Retinal pigment epithelial cell (primary cell): ENCODE results near the gene NUDT13.

ENCODE experiments used
- DNase-seq: peaks from one replicate; pipeline ENCODE4 v3.0.0-alpha.2; 2010; ENCODE audit warnings: low read depth
- H3K4me3 ChIP-seq: 2 replicates; pipeline ENCODE4 v1.5.1; 2011; ENCODE audit warnings: mild to moderate bottlenecking, low read length, control low read depth, moderate library complexity
- CTCF ChIP-seq: conservative IDR thresholded peaks from 2 replicates; pipeline ENCODE4 v1.5.1; 2011; ENCODE audit warnings: low read depth, low read length, control low read depth, inconsistent platforms

NUDT13 gene

GRCh38 chr10:73110345-73110849, at the start of gene NUDT13:
TSS of gene NUDT13 (plus strand) at chr10:73110455. CDS start at chr10:73114366, 3,911 bp downstream.
- no peak for DNase-seq
- H3K4me3 ChIP-seq, result peak within 1 kb of the TSS; percentile 64
- TF ChIP-seq CTCF, result no peak

DNA sequence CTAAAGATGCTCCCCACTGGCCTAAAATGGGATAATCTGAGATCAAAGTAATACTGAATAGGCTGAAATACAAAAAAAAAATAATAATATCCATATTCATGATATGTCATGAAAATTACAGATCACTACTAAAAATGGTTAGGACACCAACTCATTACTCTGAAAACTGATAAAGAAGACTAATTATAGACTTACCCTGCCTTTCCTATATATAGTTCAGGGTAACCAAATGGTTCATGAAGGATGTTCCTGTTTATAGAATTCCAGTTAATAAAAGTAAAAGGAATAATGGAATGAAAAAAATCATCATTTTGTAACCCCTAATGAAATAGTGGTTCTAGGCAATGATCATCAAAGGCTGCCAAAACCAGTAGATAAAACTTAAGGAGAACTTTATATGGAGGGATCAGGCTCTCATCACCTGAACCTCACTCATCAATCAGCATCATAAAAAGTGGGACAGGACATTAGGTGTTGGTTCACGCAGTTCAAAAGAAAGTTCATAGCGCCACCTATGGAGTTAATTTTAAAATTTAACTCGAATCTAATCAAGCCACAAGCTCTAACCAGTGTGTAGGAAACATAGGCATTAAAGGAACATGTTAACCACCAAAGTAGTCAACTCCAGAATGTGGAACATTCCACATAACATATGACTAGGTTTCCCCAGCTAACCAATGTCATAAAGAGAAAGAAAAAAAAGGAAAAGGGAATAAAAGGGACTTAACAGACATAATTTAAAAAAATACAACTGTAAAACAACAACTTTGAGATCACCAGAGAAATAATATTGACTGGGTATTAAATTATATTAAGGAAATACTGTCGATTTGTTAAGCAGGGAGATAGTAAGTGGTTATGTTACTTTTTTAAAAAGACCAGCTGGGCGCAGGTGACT, 49.3 kb upstream of the NUDT13 start:
- peak; percentile 50 for TF ChIP-seq CTCF
- no peak overlapping the region for H3K4me3 ChIP-seq
- DNase-seq, result no peak

DNA sequence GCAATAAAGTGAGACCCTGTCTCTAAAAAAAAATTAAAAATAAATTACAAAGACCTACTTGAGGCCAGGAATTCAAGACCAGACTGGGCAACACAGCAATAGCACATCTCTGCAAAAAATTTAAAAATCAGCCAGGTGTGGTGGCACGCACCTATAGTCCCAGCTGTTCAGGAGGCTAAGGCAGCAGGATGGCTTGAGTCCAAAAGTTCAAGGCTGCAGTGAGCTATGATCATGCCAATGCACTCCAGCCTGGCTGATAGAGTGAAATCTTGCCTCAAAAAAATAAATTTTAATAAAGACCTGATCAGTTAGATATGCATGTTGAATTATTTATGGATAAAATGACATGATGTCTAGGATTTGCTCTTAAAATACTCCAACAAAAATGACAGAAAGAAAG, 48.5 kb upstream of the NUDT13 start:
- H3K4me3 ChIP-seq, result no peak overlapping the region
- no peak for DNase-seq
- no peak for TF ChIP-seq CTCF

GRCh38 chr10:73065441-73065840, 44.8 kb upstream of the NUDT13 start:
- DNase-seq, result no peak
- TF ChIP-seq CTCF, result no peak
- H3K4me3 ChIP-seq, result no peak overlapping the region

- no peak for DNase-seq
- TF ChIP-seq CTCF, result no peak
Measured at GRCh38 chr10:73073627-73074026, 36.6 kb upstream of the NUDT13 start.

DNA sequence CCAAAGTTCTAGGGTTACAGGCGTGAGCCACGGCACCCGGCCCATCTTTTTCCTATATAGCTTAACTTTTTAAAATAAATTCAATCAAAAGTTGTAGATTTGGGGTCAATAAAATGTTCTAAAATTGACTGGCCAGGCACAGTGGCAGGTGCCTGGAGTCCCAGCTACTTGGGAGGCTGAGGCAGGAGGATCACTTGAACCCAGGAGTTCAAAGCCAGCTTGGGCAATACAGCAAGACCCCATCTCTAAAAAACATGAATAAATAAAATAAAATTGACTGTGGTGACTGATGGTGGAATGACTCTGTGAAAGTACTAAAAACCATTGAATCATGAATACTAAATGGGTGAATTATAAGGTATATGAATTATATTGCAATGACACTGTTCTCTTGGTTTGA, 34.4 kb upstream of the NUDT13 start:
- H3K4me3 ChIP-seq, result no peak overlapping the region
- DNase-seq, result no peak
- no peak for TF ChIP-seq CTCF

More at GRCh38 chr10:73073627-73074026, 36.6 kb upstream of the NUDT13 start:
- H3K4me3 ChIP-seq, result no peak overlapping the region
